Stimulated activated naive CD4-positive, alpha-beta T cell treated with Interleukin-2 at 50 U/mL for 16 hours (primary cell): ENCODE results near the gene C19orf38.

Source experiments
- DNase-seq: peaks from one replicate; lab custom pipeline; 2025; lab: John Stamatoyannopoulos, UW

Gene C19orf38, protein sequence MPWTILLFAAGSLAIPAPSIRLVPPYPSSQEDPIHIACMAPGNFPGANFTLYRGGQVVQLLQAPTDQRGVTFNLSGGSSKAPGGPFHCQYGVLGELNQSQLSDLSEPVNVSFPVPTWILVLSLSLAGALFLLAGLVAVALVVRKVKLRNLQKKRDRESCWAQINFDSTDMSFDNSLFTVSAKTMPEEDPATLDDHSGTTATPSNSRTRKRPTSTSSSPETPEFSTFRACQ

GRCh38 chr19:10848230-10848856 lies at the start of gene C19orf38:
C19orf38 (plus strand) TSS chr19:10848415; CDS start chr19:10848509, 94 bp downstream.
- DNase-seq = no peak

DNA sequence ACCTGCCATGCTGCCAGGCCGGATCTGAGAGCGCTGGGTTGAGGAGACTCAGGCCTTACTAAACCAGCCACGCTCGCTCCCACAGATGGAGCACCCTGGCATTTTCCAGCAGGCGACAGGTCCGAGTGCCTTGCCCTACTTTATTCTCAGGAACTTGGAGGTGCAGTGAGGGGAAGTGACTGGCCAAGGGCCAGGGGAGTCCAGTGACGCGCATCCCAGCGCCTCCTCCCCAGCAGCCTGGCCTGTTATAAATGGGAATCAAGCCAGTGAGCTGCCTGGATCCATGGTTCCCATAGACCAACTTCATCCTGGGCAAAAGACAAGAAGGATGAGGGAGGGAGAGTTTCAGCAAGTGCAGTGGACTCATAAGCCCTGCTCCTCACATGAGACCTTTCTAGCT lies 47.7 kb upstream of the C19orf38 start:
- no peak for DNase-seq

DNA sequence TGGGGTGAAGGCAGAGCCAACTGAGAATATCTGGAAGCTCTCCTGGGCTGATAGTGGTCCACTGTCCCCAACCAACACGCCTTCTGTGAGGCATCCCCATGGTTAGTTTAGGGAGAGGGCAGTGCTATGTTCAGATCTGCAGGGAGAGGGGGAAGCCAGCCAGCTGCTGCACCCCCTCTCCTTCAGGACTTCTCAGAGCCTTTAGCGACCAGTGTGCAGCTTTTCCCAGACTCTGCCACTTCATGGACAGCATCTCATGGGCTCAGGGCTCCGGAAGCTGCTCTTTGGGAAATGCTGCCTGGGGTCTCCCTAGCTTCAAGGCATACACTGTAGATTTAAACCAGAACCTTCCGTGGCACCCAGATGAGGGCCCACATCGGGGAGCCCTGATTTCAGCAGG lies 45.7 kb upstream of the C19orf38 start:
- DNase-seq = no peak

GRCh38 chr19:10803252-10803651 lies 45.0 kb upstream of the C19orf38 start:
- DNase-seq = no peak

DNA sequence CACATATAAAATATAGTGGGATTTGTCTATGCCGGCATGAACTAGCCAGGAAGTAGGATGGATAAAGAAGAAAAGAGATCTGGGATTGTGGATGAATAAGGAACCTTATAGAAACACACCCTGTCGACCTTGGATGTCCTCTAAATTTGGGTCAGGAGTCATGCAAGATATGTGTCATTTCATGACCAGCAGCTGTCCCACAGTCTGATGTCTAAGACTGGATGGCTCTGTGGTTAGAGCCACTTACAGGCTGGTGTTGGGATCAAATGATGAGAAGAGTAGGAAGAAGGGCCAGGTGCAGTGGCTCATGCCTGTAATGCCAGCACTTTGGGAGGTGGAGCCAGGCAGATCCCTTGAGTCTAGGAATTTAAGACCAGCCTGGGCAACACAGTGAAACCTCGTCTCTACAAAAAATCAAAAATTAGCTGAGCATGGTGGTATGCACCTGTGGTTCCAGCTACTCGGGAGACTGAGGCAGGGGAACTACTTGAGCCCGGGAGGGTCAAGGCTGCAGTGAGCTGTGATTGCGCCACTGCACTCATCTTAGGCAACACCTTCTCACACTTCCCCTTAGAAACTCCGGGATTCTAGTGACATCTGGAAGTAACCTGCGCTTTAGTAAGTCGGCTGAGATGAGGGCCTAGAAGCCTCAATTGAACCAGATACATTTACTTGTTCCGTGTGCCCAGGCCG lies 43.0 kb upstream of the C19orf38 start:
- DNase-seq = no peak

GRCh38 chr19:10805758-10806247 lies 42.4 kb upstream of the C19orf38 start:
- DNase-seq = no peak

GRCh38 chr19:10808937-10809649 lies 39.1 kb upstream of the C19orf38 start:
- DNase-seq = peak; percentile 16

DNA sequence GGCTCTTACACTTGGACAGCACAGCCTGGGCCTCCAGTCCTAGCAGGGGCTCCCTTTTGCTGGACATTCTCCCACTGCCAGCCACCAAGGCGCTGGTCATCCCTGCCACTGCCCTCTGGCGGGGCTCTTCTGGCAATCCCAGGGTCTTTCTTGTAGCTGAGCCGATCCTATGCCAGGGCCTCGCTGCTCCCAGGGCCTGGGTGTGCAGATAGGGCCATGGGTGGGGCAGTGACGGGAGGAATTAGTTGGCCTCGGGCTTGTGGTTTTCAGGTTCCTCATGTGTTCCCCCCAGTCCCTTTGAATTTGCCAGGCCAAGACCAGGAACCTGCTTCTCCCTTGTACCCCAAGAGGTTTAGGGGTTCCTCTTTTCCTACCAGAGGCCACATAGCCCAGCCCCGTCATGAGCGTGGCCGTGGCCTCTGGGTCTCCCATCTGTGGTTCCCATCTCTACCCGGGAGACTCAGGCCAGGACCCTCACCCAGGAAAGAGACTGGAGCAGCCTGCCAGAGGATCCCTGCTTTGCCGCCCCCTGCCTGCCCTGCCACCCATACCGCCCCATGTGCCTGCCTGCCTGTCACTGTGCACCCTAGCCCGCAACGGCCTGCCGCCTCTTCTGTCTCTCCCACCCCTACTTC lies 38.4 kb upstream of the C19orf38 start:
- DNase-seq = no peak

DNA sequence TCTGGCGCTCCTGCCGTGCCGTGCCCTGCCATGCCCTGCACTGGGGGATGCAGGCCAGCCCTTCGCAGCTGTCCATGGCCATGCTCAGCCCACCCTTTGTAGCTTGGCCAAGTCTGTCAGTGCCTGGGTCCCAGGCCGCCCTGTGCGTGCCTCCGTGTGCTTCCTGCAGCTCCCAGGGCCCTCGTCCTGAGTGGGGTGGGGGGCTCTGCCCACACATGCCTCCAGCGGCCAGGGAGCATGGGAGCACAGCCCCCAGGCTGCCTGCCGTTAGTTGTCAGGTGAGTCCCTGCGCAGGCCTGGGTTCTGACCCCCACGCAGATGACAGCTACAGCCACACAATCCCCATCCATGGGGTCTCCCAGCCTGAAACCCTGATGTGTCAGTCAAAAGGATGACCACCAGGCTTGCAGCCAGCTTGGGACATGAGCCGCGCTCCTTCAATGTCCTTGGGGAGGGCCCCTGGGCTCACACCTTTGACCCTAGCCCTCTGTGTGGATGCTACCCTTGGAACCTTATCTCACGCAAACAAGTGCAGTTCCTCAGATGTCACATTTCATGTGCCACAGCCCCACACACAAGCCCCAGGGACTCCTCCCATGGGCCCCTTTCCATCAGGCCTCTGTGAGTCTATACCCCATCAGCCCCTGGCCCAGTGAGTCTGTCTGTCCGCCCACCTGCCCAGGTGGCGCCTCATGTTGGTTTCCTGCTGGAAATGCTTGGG lies 36.7 kb upstream of the C19orf38 start:
- no peak for DNase-seq

DNA sequence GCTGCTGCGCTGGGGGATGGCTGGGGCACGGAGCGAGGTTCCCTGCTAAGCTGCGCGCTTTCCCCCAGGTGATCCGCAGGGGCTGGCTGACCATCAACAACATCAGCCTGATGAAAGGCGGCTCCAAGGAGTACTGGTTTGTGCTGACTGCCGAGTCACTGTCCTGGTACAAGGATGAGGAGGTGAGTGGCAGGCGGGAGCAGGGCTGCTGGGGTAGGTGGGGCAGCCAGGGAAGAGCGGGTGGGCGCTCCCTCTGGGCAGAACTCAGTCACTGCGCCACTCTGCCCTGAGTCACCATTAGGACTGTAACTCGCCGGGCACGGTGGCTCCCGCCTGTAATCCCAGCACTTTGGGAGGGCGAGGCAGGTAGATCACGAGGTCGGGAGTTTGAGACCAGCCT lies 36.0 kb upstream of the C19orf38 start:
- no peak for DNase-seq

GRCh38 chr19:10812902-10813404 lies 35.3 kb upstream of the C19orf38 start:
- peak; percentile 7 for DNase-seq

DNA sequence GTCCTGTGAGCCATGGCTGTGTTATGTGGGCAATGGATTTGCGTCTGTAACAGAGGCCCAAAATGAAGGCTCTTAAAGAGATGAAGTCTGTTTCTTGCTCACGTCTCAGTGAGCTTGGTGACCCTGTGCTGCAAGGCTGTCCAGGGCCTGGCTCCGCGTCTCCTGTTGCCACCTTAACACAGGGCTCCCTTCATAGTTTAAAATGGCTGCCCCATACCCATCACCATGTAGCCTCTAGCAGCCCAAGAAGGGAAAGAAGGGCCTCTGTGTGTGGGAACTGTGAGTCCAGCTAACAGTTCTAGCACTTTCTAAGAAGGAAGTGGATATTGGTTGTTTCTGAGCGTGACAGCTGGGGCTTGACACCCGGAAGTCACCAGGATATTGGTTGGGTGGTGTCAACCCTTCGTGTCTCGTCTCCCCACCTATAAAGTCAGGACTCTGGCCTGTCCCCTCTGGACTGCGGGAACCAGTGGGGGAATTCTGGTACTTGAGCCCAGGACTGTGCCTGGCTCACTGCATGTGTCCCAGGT lies 33.1 kb upstream of the C19orf38 start:
- no peak for DNase-seq

DNA sequence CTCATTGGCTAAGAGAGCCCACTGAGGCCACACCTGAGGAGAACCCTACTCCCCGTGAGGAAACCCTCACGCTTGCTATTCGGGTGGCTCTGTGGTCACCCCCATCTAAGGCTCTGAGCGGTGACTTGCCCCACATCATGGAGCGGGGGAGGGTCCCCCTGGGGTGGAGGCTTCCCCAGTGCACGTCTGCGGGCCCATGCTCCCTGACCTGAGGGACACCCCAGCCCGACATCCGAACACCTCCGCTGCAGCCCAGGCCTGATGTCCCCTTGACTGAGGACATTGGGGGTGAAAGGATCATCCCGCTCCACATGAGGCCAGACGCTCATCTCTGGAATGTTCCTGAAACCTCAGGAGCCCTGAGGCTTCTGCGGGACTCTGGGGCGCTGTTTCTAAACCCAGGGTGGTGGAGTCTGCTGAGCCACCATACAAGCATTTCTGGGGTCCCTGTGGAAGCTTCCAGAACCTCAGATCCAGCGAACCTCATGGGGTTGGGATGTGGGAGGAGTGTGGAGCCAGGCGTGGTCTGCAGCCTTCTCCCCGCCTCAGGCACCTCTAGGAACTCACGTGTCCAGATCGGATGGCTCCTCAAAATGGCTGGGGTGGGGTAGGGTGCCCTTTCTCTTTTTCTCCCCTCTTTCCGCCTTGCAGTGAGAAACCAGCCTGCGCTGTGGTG lies 32.1 kb upstream of the C19orf38 start:
- DNase-seq = no peak

- no peak for DNase-seq
Measured at GRCh38 chr19:10816691-10817090, 31.5 kb upstream of the C19orf38 start.

GRCh38 chr19:10817291-10818038 lies 30.8 kb upstream of the C19orf38 start:
- DNase-seq = no peak

GRCh38 chr19:10818301-10819123 lies 29.7 kb upstream of the C19orf38 start:
- no peak for DNase-seq

GRCh38 chr19:10819124-10820060 lies 28.8 kb upstream of the C19orf38 start:
- no peak for DNase-seq

- DNase-seq = no peak
Measured at GRCh38 chr19:10820173-10820572, 28.0 kb upstream of the C19orf38 start.
